Activated T-cell treated with anti-CD3 and anti-CD28 coated beads, Interleukin-2, amount 50 U/mL, for 24 hours (primary cell): ENCODE results near the gene FAM168B.

Source experiments
- DNase-seq: peaks from one replicate; pipeline ENCODE4 v3.0.0-alpha.2; 2020
- H3K27ac Mint-ChIP-seq: 2 replicates; pipeline ENCODE4 v1.8.0; 2020; ENCODE audit warnings: mild to moderate bottlenecking, mixed read lengths
- H3K27me3 Mint-ChIP-seq: 2 replicates; pipeline ENCODE4 v1.8.0; 2020; ENCODE audit warnings: mixed read lengths
- H3K36me3 Mint-ChIP-seq: 2 replicates; pipeline ENCODE4 v1.8.0; 2020; ENCODE audit warnings: low read depth, mixed read lengths
- H3K4me1 Mint-ChIP-seq: 2 replicates; pipeline ENCODE4 v1.8.0; 2020; ENCODE audit warnings: low read depth, mixed read lengths
- H3K4me3 Mint-ChIP-seq: 2 replicates; pipeline ENCODE4 v1.8.0; 2020; ENCODE audit warnings: mild to moderate bottlenecking, moderate library complexity, mixed read lengths
- H3K9me3 Mint-ChIP-seq: 2 replicates; pipeline ENCODE4 v1.8.0; 2020; ENCODE audit warnings: mixed read lengths

The FAM168B gene

GRCh38 chr2:131055169-131056065 lies 37.8 kb downstream of the FAM168B start:
- peaks cover 24% of the 10 kb centered on the region for H3K4me1 Mint-ChIP-seq
- no peak overlapping the region for H3K4me3 Mint-ChIP-seq
- DNase-seq: no peak
- no peaks in the 10 kb centered on the region for H3K9me3 Mint-ChIP-seq
- H3K27ac Mint-ChIP-seq: peak overlapping the region; percentile 15
- peaks cover 95% of the 10 kb centered on the region for H3K36me3 Mint-ChIP-seq
- no peaks in the 10 kb centered on the region for H3K27me3 Mint-ChIP-seq

- no peak overlapping the region for H3K27ac Mint-ChIP-seq
- no peaks in the 10 kb centered on the region for H3K27me3 Mint-ChIP-seq
- peaks cover 22% of the 10 kb centered on the region for H3K4me1 Mint-ChIP-seq
- H3K36me3 Mint-ChIP-seq: peaks cover 95% of the 10 kb centered on the region
- H3K4me3 Mint-ChIP-seq: no peak overlapping the region
- no peaks in the 10 kb centered on the region for H3K9me3 Mint-ChIP-seq
- DNase-seq: no peak
Observed at GRCh38 chr2:131054488-131054887, 38.8 kb downstream of the FAM168B start.

GRCh38 chr2:131052741-131053263 lies 40.5 kb downstream of the FAM168B start:
- peak overlapping the region; percentile 1 for H3K27ac Mint-ChIP-seq
- H3K27me3 Mint-ChIP-seq: no peaks in the 10 kb centered on the region
- H3K4me1 Mint-ChIP-seq: peaks cover 12% of the 10 kb centered on the region
- no peak for DNase-seq
- no peak overlapping the region for H3K4me3 Mint-ChIP-seq
- H3K9me3 Mint-ChIP-seq: no peaks in the 10 kb centered on the region
- peaks cover 94% of the 10 kb centered on the region for H3K36me3 Mint-ChIP-seq

- H3K4me3 Mint-ChIP-seq: no peak overlapping the region
- no peaks in the 10 kb centered on the region for H3K9me3 Mint-ChIP-seq
- no peaks in the 10 kb centered on the region for H3K4me1 Mint-ChIP-seq
- no peaks in the 10 kb centered on the region for H3K27me3 Mint-ChIP-seq
- peak overlapping the region; percentile 55 for H3K27ac Mint-ChIP-seq
- no peak for DNase-seq
- peaks cover 91% of the 10 kb centered on the region for H3K36me3 Mint-ChIP-seq
Observed at GRCh38 chr2:131050896-131051295, 42.4 kb downstream of the FAM168B start.

- Mint-ChIP-seq H3K27me3 (no peaks in the 10 kb centered on the region), H3K4me3 (no peak overlapping the region), H3K4me1 (no peaks in the 10 kb centered on the region), H3K27ac (no peak overlapping the region), H3K36me3 (peaks cover 75% of the 10 kb centered on the region), H3K9me3 (no peaks in the 10 kb centered on the region)
- DNase-seq: no peak
Observed at GRCh38 chr2:131049150-131049718, 44.0 kb downstream of the FAM168B start.

- Mint-ChIP-seq H3K36me3 (peaks cover 71% of the 10 kb centered on the region), H3K27ac (no peak overlapping the region), H3K27me3 (no peaks in the 10 kb centered on the region), H3K9me3 (no peaks in the 10 kb centered on the region), H3K4me1 (no peaks in the 10 kb centered on the region), H3K4me3 (no peak overlapping the region)
- no peak for DNase-seq
Observed at GRCh38 chr2:131048641-131049040, 44.6 kb downstream of the FAM168B start.

GRCh38 chr2:131047920-131048560 lies 45.2 kb downstream of the FAM168B start:
- no peak overlapping the region for H3K4me3 Mint-ChIP-seq
- DNase-seq: no peak
- peak overlapping the region; percentile 29 for H3K27ac Mint-ChIP-seq
- H3K27me3 Mint-ChIP-seq: no peaks in the 10 kb centered on the region
- no peaks in the 10 kb centered on the region for H3K9me3 Mint-ChIP-seq
- H3K4me1 Mint-ChIP-seq: no peaks in the 10 kb centered on the region
- H3K36me3 Mint-ChIP-seq: peaks cover 65% of the 10 kb centered on the region

- Mint-ChIP-seq H3K4me1 (peaks cover 4% of the 10 kb centered on the region), H3K9me3 (no peaks in the 10 kb centered on the region), H3K36me3 (peaks cover 55% of the 10 kb centered on the region), H3K27me3 (no peaks in the 10 kb centered on the region), H3K4me3 (no peak overlapping the region), H3K27ac (peak overlapping the region; percentile 29)
- no peak for DNase-seq
Observed at GRCh38 chr2:131046918-131047652, 46.2 kb downstream of the FAM168B start.

GRCh38 chr2:131046028-131046917 lies 47.0 kb downstream of the FAM168B start:
- Mint-ChIP-seq H3K27ac (peak overlapping the region; percentile 29), H3K9me3 (no peaks in the 10 kb centered on the region), H3K36me3 (peaks cover 47% of the 10 kb centered on the region), H3K27me3 (peaks cover under 1% of the 10 kb centered on the region), H3K4me1 (peaks cover 12% of the 10 kb centered on the region), H3K4me3 (no peak overlapping the region)
- no peak for DNase-seq

- no peak overlapping the region for H3K4me3 Mint-ChIP-seq
- DNase-seq: no peak
- H3K36me3 Mint-ChIP-seq: peaks cover 40% of the 10 kb centered on the region
- peaks cover 20% of the 10 kb centered on the region for H3K4me1 Mint-ChIP-seq
- no peak overlapping the region for H3K27ac Mint-ChIP-seq
- H3K9me3 Mint-ChIP-seq: no peaks in the 10 kb centered on the region
- peaks cover 6% of the 10 kb centered on the region for H3K27me3 Mint-ChIP-seq
Observed at GRCh38 chr2:131045286-131046027, 47.8 kb downstream of the FAM168B start.

GRCh38 chr2:131044757-131045150 lies 48.5 kb downstream of the FAM168B start:
- Mint-ChIP-seq H3K27me3 (peaks cover 6% of the 10 kb centered on the region), H3K4me1 (peaks cover 26% of the 10 kb centered on the region), H3K9me3 (no peaks in the 10 kb centered on the region), H3K36me3 (peaks cover 33% of the 10 kb centered on the region), H3K27ac (no peak overlapping the region), H3K4me3 (no peak overlapping the region)
- no peak for DNase-seq

- Mint-ChIP-seq H3K4me3 (no peak overlapping the region), H3K27ac (peak overlapping the region; percentile 16), H3K36me3 (peaks cover 27% of the 10 kb centered on the region), H3K4me1 (peaks cover 28% of the 10 kb centered on the region), H3K9me3 (no peaks in the 10 kb centered on the region), H3K27me3 (peaks cover 6% of the 10 kb centered on the region)
- no peak for DNase-seq
Observed at GRCh38 chr2:131044075-131044756, 49.0 kb downstream of the FAM168B start.
